ENCODE measurements around the gene ABLIM3.

Gene ABLIM3

DNA sequence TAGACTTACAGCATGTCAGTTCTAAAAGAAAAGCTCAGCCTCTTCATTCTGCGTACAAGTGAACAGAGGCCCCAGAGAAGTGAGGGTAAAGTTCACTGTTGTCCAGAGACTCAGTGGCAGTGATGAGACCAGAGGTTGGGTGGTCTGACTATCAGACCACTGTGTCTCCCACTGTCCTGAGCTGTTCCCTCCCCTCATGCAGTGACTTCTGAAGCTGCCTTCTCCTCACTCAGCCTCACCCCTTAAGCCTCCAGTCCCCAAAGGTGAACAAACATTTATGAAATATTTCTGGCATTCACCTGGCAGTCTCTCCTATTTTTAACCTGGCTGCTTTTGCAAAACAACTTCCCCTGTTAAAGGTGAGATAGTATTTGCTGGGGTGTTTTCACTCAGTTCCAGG is 54.7 kb downstream of the ABLIM3 start:
- TF ChIP-seq SNAI2 (CRISPR knock-in tag; IDR thresholded peaks at IDR 0.05) = no peak
- ATAC-seq = no peak

DNA sequence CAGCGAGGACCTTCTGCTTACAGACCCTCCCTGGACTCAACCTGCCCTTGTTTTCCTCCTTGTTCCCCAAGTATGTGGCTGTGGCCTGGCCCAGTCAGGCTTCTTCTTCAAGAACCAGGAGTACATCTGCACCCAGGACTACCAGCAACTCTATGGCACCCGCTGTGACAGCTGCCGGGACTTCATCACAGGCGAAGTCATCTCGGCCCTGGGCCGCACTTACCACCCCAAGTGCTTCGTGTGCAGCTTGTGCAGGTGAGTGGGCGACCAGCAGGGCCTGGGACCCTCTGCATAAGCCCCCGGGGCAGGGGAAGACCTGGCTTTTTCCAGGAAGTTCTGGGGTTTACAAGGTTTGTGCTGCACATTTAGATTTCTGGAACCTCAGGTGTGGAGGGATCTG is 56.9 kb downstream of the ABLIM3 start:
- TF ChIP-seq SNAI2 (CRISPR knock-in tag; IDR thresholded peaks at IDR 0.05) (no peak), ZNF70 (CRISPR knock-in tag; IDR thresholded peaks at IDR 0.05) (no peak), TOX (CRISPR knock-in tag; IDR thresholded peaks at IDR 0.05; ENCODE audit: borderline replicate concordance) (no peak), BACH2 (CRISPR knock-in tag; IDR thresholded peaks at IDR 0.05; ENCODE audit: borderline replicate concordance) (no peak), RARB (CRISPR knock-in tag; IDR thresholded peaks at IDR 0.05) (no peak)
- TF ChIP-seq, protein P1, sequence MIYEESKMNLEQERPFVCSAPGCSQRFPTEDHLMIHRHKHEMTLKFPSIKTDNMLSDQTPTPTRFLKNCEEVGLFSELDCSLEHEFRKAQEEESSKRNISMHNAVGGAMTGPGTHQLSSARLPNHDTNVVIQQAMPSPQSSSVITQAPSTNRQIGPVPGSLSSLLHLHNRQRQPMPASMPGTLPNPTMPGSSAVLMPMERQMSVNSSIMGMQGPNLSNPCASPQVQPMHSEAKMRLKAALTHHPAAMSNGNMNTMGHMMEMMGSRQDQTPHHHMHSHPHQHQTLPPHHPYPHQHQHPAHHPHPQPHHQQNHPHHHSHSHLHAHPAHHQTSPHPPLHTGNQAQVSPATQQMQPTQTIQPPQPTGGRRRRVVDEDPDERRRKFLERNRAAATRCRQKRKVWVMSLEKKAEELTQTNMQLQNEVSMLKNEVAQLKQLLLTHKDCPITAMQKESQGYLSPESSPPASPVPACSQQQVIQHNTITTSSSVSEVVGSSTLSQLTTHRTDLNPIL (CRISPR knock-in tag; IDR thresholded peaks at IDR 0.05; ENCODE audit: low read depth) = no peak
- ATAC-seq = no peak

DNA sequence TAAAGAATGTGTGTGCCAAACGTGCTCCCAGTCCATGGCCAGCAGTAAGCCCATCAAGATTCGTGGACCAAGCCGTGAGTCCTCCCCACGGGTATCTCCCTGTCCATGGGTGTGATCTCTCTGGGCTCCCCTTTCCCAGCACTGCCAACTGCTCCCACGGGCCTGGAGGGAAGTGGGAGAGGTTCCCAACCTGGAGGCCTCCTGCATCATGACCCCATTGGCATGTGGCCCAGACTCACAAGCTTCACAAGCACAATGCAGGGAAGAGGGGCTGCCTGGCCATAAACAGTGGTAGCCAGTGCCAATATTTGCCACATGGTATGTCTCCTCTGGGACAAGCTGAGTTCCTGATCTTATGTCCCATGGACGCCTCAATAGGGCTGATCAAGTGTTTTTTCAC is 59.1 kb downstream of the ABLIM3 start:
- ATAC-seq = no peak
- TF ChIP-seq, protein P2, sequence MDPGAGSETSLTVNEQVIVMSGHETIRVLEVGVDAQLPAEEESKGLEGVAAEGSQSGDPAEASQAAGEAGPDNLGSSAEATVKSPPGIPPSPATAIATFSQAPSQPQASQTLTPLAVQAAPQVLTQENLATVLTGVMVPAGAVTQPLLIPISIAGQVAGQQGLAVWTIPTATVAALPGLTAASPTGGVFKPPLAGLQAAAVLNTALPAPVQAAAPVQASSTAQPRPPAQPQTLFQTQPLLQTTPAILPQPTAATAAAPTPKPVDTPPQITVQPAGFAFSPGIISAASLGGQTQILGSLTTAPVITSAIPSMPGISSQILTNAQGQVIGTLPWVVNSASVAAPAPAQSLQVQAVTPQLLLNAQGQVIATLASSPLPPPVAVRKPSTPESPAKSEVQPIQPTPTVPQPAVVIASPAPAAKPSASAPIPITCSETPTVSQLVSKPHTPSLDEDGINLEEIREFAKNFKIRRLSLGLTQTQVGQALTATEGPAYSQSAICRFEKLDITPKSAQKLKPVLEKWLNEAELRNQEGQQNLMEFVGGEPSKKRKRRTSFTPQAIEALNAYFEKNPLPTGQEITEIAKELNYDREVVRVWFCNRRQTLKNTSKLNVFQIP (CRISPR knock-in tag; IDR thresholded peaks at IDR 0.05; ENCODE audit: borderline replicate concordance, low read depth) = no peak
- TF ChIP-seq, protein P1 (CRISPR knock-in tag; IDR thresholded peaks at IDR 0.05; ENCODE audit: low read depth) = no peak
- TF ChIP-seq ISL1 (CRISPR knock-in tag; IDR thresholded peaks at IDR 0.05) (no peak), ZFP3 (CRISPR knock-in tag; IDR thresholded peaks at IDR 0.05) (no peak), ZC3H10 (CRISPR knock-in tag; IDR thresholded peaks at IDR 0.05) (no peak), RARB (CRISPR knock-in tag; IDR thresholded peaks at IDR 0.05) (no peak), CSDC2 (CRISPR knock-in tag; IDR thresholded peaks at IDR 0.05) (no peak), ZNF565 (CRISPR knock-in tag; conservative IDR thresholded peaks at IDR 0.05; ENCODE audit: low read depth) (no peak), SNAI2 (CRISPR knock-in tag; IDR thresholded peaks at IDR 0.05) (no peak), GLIS3 (CRISPR knock-in tag; IDR thresholded peaks at IDR 0.05) (no peak), ARNTL (CRISPR knock-in tag; IDR thresholded peaks at IDR 0.05; ENCODE audit: borderline replicate concordance, low read depth) (no peak), ZNF8 (CRISPR knock-in tag; IDR thresholded peaks at IDR 0.05) (no peak), TCF4 (CRISPR knock-in tag; IDR thresholded peaks at IDR 0.05; ENCODE audit: borderline replicate concordance) (no peak), PPARA (CRISPR knock-in tag; IDR thresholded peaks at IDR 0.05; ENCODE audit: borderline replicate concordance) (no peak), ESRRG (CRISPR knock-in tag; IDR thresholded peaks at IDR 0.05) (no peak), ZFP30 (CRISPR knock-in tag; IDR thresholded peaks at IDR 0.05) (no peak), TOX (CRISPR knock-in tag; IDR thresholded peaks at IDR 0.05; ENCODE audit: borderline replicate concordance) (no peak)
- TF ChIP-seq, protein P3, sequence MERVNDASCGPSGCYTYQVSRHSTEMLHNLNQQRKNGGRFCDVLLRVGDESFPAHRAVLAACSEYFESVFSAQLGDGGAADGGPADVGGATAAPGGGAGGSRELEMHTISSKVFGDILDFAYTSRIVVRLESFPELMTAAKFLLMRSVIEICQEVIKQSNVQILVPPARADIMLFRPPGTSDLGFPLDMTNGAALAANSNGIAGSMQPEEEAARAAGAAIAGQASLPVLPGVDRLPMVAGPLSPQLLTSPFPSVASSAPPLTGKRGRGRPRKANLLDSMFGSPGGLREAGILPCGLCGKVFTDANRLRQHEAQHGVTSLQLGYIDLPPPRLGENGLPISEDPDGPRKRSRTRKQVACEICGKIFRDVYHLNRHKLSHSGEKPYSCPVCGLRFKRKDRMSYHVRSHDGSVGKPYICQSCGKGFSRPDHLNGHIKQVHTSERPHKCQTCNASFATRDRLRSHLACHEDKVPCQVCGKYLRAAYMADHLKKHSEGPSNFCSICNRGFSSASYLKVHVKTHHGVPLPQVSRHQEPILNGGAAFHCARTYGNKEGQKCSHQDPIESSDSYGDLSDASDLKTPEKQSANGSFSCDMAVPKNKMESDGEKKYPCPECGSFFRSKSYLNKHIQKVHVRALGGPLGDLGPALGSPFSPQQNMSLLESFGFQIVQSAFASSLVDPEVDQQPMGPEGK (CRISPR knock-in tag; IDR thresholded peaks at IDR 0.05; ENCODE audit: borderline replicate concordance) = no peak

DNA sequence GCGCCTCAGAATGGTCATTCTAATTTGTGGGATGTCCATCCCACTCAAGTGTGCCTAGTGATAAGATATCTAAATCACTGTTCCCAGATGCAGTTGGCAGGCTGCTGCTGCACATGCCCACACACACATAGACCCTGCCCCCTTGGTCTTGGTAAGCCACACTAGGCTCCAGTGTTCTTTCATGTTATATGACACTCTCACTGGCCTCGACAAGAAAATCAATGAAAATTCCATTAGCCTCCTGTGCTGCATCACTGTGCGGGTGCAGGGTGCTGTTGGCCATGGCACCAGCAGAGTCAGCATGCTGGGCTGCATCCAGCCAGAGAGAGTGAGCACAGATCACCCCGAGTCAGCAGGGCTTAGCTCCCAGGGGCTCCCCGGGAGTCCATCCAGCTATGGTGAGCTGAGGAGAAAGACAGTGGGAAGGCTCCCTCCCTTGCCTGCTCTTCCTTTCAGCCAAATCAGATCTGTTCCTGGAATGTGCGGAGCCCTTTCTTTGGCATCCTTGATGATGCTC is 59.9 kb downstream of the ABLIM3 start:
- no peak for ATAC-seq
- TF ChIP-seq ESRRG (CRISPR knock-in tag; IDR thresholded peaks at IDR 0.05) = no peak
- TF ChIP-seq TCF4 (CRISPR knock-in tag; IDR thresholded peaks at IDR 0.05; ENCODE audit: borderline replicate concordance) = no peak
- no peak for TF ChIP-seq ARNTL (CRISPR knock-in tag; IDR thresholded peaks at IDR 0.05; ENCODE audit: borderline replicate concordance, low read depth)
- TF ChIP-seq, protein P4, sequence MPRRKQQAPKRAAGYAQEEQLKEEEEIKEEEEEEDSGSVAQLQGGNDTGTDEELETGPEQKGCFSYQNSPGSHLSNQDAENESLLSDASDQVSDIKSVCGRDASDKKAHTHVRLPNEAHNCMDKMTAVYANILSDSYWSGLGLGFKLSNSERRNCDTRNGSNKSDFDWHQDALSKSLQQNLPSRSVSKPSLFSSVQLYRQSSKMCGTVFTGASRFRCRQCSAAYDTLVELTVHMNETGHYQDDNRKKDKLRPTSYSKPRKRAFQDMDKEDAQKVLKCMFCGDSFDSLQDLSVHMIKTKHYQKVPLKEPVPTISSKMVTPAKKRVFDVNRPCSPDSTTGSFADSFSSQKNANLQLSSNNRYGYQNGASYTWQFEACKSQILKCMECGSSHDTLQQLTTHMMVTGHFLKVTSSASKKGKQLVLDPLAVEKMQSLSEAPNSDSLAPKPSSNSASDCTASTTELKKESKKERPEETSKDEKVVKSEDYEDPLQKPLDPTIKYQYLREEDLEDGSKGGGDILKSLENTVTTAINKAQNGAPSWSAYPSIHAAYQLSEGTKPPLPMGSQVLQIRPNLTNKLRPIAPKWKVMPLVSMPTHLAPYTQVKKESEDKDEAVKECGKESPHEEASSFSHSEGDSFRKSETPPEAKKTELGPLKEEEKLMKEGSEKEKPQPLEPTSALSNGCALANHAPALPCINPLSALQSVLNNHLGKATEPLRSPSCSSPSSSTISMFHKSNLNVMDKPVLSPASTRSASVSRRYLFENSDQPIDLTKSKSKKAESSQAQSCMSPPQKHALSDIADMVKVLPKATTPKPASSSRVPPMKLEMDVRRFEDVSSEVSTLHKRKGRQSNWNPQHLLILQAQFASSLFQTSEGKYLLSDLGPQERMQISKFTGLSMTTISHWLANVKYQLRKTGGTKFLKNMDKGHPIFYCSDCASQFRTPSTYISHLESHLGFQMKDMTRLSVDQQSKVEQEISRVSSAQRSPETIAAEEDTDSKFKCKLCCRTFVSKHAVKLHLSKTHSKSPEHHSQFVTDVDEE (CRISPR knock-in tag; IDR thresholded peaks at IDR 0.05) = no peak
- no peak for TF ChIP-seq CSDC2 (CRISPR knock-in tag; IDR thresholded peaks at IDR 0.05)
- TF ChIP-seq, protein P5, sequence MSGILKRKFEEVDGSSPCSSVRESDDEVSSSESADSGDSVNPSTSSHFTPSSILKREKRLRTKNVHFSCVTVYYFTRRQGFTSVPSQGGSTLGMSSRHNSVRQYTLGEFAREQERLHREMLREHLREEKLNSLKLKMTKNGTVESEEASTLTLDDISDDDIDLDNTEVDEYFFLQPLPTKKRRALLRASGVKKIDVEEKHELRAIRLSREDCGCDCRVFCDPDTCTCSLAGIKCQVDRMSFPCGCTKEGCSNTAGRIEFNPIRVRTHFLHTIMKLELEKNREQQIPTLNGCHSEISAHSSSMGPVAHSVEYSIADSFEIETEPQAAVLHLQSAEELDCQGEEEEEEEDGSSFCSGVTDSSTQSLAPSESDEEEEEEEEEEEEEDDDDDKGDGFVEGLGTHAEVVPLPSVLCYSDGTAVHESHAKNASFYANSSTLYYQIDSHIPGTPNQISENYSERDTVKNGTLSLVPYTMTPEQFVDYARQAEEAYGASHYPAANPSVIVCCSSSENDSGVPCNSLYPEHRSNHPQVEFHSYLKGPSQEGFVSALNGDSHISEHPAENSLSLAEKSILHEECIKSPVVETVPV (CRISPR knock-in tag; IDR thresholded peaks at IDR 0.05) = no peak
- no peak for TF ChIP-seq GLIS3 (CRISPR knock-in tag; IDR thresholded peaks at IDR 0.05)
- no peak for TF ChIP-seq OSR1 (CRISPR knock-in tag; IDR thresholded peaks at IDR 0.05)
- no peak for TF ChIP-seq SNAI2 (CRISPR knock-in tag; IDR thresholded peaks at IDR 0.05)
- TF ChIP-seq, protein P1 (CRISPR knock-in tag; IDR thresholded peaks at IDR 0.05; ENCODE audit: low read depth) = no peak

Data from SK-N-SH treated with all-trans-retinoic acid at 6 μM for 48 hours (cell line).